ENCODE measurements around the gene KCTD19.

KCTD19 gene

DNA sequence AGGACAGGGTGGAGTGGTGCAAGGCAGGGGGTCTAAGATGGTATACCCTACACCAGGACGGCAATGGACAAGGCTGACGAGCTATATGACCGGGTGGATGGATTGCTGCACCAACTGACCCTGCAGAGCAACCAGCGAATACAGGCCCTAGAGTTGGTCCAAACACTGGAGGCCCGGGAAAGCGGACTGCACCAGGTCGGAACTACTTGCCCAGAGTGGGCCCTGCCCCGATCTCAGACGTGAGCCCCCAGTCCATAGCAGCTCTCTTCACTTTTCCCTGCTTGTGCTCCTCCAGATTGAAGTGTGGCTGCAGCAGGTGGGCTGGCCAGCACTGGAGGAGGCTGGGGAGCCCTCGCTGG is 44.1 kb downstream of the KCTD19 start:
- no peak for DNase-seq

DNA sequence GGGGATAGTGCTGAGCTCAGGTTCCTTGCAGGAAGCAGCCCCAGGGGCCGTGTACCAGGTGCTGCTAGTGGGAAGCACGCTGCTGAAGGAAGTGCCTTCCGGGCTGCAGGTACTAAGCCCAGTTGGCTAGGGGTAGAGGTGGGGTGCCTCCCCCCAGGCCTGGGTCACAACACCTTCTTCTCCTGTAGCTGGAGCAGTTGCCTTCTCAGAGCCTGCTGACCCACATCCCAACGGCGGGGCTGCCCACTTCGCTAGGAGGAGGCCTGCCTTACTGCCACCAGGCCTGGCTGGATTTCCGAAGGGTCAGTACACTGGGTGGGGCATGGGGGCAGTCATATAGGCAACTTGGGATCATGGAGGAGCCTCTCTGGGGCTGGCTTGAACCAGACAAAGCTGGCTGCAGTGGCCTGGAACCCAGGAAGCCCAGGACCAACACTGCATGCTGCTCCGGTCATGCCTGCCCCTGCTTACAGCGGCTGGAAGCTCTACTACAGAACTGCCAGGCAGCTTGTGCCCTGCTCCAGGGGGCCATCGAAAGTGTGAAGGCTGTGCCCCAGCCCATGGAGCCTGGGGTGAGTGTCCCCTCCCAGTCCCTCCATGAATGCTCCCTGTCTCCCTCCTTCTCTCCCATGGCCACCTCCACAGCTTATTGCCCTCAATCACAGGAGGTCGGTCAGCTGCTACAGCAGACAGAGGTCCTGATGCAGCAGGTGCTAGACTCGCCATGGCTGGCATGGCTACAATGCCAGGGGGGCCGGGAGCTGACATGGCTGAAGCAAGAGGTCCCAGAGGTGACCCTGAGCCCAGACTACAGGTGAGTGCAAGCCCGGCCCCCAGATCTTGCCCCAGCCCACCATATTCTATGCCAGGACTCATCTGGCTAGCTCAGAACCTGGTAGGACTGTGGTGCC is 44.8 kb downstream of the KCTD19 start:
- no peak for DNase-seq

DNA sequence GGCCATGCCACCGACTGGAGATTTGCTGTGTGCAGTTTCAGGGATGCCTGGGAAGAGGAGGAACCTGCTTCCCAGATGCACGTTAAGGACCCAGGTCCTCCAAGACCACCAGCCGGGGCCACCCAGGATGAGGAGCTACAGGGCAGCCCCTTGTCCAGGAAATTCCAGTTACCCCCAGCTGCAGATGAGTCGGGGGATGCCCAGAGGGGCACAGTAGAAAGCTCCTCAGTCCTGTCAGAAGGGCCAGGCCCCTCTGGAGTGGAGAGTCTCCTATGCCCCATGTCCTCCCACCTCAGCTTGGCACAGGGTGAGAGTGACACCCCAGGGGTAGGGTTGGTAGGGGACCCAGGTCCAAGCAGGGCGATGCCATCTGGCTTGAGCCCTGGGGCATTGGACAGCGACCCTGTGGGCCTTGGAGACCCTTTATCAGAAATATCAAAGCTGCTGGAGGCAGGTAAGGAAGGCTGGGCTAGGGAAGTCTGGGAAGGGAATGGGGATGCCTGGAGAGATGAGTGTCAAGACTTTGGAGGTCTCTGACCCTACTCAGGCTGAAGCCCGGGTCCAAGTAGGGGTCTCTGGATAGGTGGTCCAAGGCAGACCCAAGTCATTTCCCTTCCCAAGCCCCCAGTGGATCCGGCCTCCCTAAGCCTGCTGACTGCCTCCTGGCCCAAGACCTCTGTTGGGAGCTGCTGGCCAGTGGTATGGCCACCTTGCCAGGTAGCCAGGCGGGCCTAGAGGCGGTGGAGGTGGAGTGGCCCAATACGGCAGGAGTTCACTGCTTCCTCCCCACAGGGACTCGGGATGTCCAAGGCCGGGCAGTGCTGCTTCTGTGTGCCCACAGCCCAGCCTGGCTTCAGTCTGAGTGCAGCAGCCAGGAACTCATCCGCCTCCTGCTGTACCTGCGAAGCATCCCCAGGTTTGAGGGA is 46.2 kb downstream of the KCTD19 start:
- no peak for DNase-seq

DNA sequence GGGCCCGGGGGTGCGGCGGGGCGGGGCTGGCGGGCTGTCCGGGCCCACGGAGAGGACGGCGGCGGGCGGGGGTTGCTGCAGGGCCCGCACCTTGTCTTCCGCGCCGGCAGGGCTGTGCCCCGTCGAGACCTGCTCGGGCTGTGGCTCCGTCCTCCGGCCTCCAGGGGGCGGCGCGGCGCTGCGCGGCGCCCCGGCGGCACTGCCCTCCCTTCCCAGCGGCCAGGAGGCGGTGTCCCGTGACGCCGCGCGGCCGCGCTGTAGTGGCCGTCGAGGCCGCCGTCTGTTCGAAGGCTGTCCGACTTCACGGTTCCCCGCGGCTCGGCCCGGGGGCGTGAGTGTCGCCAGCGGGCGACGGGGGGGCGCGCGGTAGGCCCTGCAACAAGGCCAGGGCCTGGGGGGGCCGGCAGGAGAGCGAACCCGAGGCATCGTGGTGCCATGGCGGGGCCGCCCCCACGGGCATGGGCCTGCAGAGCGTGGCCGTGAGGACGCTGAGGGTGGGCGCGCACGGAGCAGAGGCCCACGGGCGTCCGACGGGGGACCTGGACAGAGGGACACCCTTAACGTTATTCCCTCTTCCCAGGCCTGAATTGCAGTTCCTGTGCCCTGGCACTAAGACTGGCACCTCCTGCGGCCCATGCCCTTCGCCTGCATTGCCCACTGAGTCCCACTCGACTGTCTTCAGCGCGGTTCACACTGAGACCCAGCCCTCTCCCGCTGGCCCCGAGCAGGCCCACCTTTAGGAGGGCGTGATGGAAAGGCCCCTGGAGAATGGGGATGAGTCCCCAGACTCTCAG is 47.0 kb downstream of the KCTD19 start, which contains the start of gene PLEKHG4:
TSS of gene PLEKHG4 (plus strand) at position 237 of the 794 bp plus-strand sequence. CDS start at position 750, 513 bp downstream.
- DNase-seq, result peak; percentile 61

DNA sequence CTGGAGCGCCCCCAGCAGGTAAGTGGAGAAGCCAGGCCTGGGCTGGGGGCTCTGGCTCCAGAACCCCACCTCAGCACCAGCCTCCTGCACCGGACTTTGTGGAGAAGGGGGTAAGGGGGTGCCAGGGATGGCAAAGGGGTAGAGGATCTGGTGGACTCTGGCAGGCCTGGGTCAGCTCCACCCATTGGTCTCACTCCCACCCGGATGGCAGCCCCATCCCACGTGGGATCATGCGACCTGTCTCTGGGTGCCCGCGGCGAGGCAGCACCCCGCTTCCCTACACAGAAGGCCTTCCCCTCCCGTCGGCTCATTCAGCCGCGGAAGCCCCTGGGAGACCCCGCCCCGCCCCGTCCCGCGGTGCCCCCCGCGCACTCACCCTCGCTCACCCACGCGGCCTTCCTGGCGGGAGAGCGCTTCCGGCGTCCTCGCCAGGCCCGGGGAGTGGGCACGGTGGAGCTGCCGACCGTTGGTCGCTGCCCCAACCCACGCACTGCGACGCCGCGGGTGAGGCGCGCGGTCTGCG is 47.7 kb downstream of the KCTD19 start:
- DNase-seq, result no peak

DNA sequence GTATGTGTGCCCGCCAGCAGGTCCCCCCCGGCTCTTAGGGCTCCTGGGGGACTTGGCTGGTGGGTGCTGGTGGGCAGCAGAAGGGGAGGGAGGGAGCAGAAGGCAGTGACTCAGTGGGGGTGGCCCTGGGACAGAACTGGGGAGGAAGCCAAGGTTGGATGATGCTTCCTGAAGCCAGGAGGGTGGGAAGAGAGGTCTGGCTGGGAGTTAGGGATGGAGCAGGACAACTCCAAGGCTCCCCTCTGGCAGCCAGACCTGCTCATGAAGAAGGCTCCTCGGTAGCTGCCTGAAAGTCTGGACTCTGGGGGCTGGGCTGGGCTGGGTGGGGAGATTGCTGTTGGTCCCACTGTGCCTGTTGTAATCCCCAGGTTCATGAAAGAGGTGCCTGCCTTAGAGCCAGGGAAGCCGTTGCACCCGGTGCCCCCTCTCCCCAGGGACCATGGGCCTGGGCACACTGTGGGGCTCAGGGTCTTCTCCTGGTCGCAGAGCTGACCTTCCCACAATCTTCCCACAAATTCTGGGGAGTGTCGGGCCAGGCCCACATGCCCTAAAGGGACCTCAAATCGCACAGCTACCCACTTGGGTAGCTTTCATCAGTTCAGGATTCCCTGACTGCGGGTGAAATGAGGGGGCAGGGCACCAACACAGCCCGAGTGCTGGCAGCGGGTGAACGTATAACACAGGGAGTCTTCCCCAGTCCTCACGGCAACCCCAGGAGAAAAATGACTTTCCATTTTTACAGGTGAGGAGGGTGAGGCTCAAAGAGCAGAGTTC is 48.4 kb downstream of the KCTD19 start:
- no peak for DNase-seq

DNA sequence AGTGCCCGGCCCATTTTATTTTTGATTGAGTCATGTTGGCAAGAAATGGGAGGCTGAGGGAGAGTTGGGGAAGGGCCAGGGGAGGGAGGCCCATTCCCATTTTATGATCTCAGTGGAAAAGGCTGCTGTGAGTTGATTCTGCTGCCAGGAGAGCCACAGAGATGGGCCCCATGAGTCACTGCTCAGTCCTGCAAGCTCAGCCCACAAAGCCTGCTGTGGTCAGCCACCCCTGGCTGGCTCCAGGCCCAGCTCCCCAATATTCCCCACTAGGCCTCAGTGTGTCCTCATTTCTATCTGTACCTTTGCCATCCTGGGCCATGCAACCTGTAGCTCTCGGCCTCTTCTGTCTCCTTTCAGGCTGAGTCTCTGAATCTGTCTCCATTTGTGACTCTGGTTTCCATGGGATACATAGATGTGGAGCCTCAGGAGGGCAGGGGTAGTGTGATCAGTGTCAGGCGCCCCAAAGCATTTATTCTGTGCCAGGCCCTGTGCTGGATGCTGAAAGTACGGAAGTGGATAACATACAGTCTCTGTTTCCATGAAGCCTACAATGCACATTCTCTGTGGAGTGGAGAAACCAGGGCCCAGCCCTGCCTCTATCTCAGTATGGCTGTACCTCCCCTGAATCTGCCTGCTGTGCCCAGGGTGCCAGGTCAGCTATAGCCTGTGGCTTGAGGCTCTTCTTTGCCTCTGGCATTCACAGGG is 49.1 kb downstream of the KCTD19 start:
- DNase-seq, result no peak

DNA sequence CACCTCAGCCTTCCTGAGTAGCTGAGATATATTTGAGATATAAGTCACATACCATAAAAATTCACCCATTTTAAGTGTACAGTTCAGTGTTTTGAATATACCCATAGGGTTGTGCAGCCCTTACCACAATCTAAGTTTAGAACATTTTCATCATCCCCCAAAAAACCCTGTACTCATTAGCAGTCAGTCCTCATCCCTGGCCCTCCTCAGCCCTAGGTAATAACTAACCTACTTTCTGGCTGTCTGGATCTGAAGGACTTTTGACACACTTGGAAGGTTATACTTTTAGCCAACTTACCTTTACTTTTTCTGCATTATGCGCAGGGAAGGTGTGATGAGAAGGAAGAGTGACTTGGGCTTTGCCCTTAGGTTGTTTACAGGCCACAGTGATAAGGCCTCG is 51.2 kb downstream of the KCTD19 start:
- no peak for DNase-seq

DNA sequence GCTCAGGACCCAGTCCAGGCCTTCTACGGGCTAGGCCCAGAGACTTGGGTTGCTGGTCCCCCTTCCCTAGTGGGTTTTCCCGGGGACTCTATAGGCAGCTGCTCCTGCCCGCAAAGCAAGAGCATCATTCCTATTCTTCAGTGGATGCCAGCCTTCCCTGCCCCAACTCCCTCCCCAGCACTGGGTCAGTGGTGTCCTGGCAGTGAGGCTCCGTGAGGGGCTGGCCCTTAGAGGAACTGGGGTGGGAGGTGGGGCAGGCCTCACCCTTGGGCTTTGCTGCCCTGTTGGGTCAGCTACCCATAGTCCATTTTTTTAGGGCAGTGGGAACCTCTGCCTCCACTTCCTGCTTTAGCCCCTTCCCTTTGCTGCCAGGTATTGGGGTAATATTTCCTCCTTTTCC is 55.1 kb downstream of the KCTD19 start:
- DNase-seq, result no peak

DNA sequence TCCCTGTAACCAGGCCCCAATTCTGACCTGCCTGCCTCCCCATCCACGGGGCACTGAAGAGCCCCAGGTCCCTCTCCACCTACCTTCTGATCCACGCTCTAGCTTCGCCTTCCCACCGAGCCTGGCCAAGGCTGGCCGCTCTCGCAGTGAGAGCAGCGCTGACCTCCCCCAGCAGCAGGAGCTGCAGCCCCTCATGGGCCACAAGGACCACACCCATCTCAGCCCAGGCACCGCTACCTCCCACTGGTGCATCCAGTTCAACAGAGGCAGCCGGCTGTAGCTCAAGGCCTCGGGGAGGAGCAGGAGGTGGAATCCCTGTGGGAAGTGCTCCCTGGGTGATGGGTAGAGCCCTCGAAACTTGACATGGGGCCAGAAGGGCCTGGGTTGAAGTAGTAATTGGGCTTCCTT is 55.6 kb downstream of the KCTD19 start:
- DNase-seq, result no peak

DNA sequence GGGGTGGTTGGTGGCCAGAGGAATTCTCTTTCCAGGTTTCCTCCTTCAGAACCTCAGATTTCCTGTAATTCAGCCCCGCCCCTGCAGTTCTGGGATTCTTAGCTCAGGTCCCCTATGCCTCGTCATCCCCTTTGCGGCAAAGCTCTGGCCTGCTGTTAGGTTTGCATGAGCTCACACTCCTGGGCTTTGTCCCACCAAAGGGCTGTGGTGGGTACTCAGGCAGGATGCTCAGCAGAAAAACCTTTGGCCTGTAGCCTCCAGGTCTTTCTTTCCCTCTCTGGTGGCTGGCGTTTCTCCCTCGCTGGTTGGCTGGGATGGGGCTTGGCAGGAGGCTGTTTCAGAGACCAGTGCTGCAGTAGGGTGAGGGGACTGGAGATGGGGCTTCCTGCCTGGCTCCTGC is 56.8 kb downstream of the KCTD19 start:
- DNase-seq, result no peak

DNA sequence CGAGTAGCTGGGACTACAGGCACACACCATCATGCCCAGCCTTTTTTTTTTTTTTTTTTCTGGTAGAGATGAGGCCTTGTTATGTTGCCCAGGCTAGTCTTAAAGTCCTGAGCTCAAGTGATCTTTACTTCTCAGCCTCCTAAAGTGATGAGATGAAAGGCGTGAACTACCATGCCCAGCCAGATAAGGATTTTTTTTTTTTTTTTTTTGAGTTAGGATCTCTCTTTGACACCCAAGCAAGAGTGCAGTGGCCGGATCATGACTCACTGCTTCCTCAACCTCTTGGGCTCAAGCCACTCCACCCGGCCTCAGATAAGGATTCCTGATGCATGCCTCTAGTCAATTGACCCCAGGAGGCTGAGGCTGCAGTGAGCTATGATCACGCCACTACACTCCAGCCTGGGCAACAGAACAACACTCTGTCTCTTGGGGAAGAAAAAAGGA is 58.4 kb downstream of the KCTD19 start:
- DNase-seq, result no peak

DNA sequence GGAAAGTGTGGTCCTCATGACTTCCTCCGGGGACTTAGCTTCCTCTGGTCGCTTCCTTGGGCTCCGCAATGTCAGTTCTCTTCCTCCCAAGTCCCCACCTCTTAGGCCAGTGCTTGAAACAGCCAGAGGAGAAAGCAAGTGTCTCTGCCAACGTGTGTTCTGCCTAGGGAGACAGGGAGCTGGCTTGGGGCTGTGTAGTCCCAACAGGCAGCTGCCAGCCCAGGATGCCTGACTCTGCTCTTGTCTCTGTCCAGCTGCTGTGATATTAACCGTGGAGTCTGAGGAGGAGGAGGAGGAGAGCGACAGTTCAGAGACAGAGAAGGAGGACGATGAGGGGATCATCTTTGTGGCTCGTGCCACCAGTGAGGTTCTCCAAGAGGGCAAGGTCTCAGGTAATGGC is 60.7 kb downstream of the KCTD19 start:
- no peak for DNase-seq

DNA sequence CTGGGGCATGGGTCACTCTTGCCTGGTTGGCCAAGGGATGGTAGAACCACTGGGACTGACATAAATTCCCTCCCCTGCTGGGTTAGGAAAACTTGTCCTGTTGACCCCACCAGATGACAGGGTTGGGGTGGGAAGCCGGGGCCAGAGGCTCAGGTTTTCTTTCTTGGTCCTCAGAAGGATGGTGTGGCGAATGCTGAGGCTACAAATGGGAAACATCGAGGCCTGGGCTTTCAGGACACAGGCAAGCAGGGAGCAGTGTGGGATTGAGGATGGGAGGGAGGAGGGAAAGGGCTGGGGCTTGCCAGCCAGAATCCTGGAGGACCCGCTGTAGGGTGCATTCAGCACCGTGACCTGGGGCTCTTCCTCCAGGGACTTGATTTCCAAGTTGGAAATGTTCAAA is 61.7 kb downstream of the KCTD19 start:
- no peak for DNase-seq

DNA sequence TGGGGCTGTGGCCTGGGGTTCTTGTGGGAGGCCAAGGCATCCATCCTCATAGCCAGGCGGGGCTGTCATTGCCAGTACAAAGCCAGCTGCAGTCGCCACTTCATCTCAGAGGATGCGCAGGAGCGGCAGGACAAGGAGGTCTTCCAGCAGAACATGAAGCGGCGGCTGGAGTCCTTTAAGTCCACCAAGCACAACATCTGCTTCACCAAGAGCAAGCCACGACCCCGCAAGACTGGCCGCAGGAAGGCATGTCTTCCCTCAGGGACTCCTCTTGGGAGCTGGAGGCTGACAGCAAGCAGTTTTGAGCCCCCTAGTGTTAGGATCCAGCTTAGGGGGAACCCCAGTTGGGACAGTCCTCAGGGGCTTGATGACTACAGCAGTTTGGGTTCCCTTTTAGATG is 62.3 kb downstream of the KCTD19 start:
- DNase-seq, result no peak

DNA sequence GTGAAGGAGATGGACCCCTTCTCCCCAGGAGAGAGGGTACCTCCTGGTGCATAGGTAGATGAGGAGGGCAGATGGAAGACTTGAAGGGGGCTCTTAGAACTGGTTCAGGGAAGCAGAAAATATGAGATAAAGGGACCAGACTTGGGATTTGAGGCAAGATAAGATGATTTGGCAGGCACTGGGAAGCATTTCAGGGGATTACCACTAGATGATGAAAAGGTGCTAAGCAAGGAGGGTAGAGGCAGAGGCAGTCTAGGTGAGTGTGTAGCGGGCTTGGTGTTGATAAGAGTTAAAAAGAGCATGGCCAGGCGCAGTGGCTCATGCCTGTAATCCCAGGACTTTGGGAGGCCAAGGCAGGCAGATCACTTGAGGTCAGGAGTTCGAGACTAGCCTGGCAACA is 63.3 kb downstream of the KCTD19 start:
- no peak for DNase-seq

DNA sequence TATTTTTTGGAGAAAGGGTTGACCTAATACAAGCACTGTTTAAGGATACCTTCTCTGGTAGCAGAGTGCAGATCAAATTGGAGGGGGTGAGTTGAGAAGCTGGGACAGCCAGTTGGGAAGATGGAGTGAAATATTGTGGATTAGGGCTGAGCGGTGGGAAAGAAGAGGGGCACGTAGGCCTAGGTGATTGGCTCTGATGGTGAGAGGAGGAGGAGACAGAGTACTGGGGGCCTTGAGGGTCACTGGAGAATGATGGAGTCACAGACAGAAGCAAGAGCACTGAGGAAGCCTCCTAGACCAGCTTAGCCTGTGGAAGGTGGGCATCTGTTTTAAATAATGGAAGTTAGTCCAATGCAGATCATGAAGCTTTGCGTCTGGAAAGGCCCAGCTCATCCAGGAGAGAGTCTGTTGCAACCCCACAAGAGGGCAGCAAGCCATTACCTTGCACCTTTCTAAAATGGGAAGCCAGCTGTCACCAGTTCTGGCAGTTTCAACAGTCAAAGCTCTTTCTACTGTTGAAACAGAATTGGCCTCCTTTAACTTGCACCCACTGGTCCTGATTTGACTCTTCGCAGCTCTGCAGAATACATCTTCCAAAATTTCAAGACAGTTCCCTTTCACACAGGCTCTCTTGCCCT is 66.0 kb downstream of the KCTD19 start:
- no peak for DNase-seq

DNA sequence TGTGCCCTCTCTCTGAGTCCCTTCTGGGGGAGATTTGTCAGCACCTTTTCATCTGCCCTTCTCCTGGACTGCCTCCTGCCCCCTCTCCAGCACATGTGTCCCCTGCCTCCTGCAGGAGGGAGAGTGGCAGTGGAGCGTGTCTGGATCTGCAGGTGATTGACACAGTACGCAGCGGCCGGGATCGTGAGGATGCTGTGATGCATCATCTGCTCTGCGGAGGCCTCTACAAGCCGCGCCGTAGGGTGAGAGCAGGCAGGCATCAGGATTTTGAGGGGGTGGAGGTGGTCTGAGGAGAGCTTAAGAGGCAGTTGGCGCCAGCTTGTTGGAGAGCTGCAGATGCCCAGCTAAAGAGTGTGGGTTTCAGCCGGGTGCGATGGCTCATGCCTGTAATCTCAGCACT is 66.8 kb downstream of the KCTD19 start:
- no peak for DNase-seq

DNA sequence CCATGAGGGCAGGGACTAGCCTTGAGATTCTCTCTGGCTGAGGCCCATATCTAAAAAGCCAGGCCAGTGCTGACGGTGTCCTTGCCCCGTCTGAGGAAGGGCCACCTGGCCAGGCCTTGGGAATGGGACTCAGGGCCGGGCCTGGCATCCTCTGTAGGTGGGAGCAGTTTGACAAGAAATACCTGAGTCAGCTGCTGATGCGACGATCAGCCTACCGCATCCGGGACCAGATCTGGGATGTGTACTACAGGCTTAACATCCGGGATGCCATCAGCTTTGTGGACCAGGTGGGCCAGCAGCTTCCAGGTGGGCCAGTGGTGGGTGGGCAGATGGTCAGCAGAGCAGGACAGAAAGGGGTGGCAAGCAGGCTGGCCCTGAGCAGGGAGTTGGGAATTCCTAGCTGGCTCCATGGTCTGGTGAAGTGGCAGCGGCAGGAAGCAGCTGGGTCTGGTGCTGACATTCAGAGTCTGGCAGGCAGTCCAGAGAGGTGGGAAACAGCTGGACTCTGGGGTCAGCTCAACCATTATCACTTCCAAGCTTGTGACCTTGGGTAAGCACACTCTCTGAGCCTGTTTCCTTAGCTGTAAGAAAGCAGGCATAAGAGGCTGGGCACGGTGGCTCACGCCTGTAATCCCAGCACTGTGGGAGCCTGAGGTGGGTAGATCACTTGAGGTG is 68.2 kb downstream of the KCTD19 start:
- DNase-seq, result no peak

All from NCI-H2227 treated with DMSO at 0.1 percent for 48 hours (cell line).